Activated CD8-positive, alpha-beta memory T cell treated with anti-CD3 and anti-CD28 coated beads, Interleukin-2, amount 50 U/mL, for 4 hours (primary cell): Measurements from ENCODE around the gene ADGRF1.
"Not testable (repeated sequence)": the region's sequence is repeated elsewhere in the genome, so short reads cannot be mapped to it uniquely, and the experiment has no call there.

Experiments used
- DNase-seq: peaks from one replicate; pipeline ENCODE4 v3.0.0-alpha.2; 2020

Gene ADGRF1

DNA sequence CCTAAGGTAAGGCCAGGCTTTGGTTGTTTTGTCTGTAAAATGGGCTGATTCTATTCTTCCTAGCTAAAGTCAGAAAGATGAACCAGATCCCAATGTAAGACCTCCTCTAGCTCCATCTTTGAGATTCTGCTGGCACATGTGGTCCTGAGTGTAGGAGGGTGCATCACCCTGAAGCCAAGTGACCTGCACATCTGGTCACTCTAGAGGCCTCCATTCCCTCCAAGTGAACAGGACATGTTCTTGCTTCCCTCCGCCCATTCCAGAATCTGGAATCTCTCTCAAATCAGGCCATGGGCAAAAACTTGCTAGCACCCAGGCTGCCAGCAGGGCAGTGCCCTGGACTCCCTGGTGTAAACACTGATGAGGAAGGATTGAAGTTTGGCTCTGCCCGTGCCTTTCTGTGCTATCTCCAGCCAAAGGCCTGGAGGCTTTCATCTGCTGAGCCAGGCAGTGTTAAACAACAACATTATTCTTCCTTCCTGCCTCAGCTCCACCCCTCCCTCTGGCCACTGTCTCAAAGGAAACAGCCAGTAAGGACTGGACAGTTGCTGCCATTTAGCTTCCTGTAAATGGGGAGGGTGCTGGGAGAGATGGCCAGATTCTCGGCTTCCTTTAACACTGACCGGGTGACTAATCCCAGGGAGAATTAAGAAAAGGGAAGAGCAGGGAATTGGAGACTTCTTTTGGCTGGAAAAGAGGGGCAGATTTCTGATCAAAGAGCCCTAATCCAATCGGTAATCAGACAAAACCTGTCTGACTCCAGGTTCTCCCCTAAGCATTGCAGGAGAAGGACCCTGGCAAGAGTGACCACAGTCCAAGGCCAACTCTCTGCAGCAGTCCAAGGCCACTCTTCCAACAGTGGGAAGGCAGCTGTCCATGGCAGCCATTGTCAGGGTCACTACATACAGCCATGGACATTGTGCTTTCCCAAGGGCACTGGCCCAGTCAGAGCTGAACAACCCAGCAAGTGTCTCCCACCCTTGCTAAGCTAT is 19.5 kb upstream of the ADGRF1 start:
- DNase-seq = no peak

DNA sequence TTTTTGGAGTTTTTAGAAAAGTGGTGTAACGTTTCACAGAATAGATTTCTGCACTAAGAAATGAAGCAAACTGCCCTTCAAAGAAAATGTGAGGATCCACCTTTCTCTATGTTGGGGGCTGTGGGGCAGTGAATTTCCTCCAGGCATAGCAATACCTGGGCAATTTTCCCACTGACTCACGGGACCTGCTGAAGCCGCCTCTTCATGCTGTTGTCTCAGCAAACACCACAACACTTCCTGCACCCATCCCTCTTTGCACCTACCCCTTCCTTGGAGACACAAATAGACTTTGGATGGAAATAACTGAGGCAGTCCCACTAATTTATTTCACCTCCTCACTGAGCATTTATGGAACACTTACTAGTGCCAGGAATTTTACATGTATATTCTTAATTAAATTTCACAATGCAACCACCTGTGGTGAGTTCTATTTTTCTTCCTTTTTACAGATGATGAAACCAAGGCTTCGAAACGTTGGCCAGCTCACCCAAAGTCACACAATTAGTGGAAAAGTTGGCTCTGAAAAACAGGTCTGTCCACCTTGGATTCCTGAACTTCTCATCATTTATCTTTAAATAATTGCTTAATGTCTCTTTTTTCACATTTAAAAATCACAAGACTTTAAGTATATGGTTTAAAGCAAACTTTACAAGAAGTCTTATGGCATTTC is 17.2 kb upstream of the ADGRF1 start:
- no peak for DNase-seq

DNA sequence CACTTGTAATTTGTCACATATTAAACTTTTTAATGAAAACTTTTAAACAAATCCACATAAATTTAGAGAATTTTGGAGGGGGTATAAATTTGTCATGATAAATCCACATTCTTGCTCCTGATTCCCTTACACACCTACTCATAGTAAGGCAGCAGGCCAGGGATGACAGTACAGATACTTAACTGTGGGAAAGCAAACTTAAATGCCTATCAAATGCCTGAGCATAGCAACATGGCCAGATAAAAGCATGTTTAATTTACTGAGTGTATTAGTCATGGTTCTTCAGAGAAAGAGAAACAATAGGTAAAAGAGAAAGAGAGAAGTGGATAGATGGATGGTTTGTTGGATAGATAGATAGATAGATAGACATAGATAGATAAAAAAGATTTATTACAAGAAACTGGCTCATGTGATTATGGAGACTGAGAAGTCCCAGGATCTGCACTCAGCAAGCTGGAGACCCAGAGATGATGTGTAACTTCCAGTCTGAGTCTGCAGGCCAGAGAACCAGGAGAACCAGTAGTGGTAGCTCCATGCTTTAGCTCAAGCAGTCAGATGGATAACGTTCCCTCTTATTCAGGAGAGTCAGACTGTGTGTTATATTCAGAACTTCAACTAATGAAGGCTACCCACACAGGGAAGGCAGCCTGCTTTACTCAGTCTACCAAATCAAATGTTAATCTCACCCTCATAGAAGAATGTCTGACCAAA is 15.9 kb upstream of the ADGRF1 start:
- no peak for DNase-seq

DNA sequence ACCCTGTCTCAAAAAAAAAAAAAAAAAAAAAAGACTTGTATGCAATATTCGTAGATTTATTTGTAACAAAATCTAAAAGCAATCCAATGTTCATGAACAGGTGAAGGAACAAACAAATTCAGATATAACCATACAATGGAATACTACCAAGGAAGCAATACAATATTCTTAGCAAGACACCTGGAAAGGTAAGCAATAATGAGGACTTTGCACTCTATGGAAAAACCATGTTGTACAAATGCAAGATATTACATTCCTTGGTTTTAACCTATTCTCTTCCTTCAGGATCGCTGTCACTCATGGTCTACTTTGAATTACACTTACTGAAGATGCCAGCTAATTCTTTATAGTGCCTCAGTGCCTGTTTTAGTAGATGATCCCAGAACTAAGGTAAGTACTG is 14.7 kb upstream of the ADGRF1 start:
- no peak for DNase-seq

DNA sequence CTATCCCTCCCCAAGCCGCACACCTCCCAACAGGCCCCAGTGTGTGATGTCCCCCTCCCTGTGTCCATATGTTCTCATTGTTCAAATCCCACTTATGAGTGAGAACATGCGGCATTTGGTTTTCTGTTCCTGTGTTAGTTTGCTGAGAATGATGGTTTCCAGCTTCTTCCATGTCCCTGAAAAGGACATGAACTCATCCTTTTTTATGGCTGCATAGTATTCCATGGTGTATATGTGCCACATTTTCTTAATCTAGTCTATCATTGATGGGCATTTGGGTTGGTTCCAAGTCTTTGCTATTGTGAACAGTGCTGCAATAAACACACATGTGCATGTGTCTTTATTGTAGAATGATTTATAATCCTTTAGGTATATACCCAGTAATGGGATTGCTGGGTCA is 12.2 kb upstream of the ADGRF1 start:
- DNase-seq = not testable (repeated sequence)

DNA sequence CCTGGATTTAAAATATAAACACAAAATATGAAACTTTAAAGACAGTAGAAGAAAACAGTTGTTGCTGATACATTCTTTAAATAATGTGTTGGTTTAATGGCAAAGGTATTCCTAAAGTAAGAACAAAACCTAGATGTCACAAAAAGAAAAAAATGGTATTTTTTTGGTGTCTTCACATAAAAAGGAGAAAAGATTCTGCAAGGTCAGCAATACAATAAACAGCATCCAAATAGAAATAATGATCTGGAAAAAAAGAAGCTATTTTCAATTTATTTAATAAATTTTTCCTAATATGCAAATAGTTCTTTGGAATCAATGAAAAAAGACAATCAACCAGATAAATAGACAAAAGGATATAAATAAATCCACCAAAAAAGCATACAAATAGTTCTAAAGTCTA is 6.5 kb upstream of the ADGRF1 start:
- DNase-seq = no peak

DNA sequence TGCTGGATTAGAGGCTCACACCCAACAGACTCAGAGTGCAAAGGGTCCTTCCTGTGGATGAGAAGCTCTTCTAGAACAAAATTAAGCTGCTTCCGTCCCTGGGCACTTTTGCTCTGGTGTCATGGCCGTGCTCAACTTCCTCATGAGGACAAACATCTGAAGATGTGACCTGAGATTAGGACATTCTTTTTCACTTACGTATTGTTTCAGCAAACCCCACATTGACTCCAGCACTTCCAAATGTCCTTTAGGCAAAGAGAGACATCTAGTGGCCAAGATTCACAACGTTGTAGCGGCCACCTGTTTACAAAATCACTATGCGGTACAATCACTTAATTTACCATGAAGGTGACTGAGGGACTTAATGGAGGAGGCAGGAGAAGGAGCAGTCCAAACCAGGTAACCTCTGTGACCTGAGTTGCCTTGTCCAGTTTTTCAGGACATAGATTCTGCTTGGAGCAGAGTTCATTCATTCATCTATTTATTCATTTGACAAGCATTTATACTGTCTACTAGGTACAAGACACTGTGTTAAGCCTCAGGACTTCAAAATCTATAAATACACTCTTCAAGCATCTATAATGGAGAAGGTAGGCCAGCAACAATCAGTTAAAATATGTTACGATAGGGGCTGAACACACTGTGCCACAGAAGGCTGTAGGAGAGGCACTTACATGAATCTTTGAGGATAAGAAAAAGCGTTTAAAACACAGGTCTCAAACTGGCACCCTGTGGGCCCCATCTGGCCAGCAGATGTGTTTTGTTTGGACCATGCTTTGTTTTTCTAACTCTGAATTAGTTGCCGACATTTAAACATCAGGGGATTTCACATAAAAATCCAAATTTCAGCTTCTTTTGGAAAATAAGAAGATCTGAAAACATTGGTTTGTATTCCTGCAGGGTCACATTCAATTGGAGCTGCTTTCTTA is 5.6 kb upstream of the ADGRF1 start:
- DNase-seq = no peak

DNA sequence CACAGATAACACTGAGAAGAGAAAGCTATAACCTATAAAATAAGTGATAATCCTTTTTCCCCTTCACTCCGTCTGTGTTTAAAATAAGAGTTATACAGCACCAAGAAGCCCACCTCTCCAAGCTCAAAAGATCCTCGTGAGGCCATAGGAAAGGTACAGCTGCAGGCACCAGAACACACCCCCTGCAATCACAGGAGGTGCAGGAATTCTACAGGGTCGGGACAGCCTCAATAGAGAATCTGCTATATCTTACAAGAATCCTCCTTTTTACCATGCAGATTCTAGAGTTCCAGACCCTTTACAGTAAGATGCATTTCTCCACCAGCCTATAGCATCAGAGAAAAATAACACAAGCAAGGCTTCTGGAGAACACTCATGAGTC is 5.0 kb upstream of the ADGRF1 start:
- DNase-seq = no peak

DNA sequence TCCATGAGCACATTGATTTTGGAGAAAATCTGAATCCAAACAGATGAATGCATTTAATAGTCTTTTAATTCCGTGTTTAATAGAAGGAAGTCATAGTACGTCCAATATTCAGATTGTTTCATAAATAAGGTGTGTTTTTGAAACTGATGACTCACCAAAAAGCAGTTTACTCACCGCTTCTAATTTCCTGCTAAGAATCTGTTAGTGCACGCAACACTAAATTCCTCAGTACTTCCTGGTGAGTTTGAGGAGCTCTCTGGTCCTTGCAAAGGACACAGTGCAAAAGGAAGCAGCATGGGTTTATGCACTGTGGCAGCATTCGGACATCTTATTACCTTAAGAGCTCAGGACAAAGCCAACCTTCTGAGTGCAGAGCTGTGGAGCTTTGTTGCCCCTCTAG is 2.3 kb upstream of the ADGRF1 start:
- no peak for DNase-seq

DNA sequence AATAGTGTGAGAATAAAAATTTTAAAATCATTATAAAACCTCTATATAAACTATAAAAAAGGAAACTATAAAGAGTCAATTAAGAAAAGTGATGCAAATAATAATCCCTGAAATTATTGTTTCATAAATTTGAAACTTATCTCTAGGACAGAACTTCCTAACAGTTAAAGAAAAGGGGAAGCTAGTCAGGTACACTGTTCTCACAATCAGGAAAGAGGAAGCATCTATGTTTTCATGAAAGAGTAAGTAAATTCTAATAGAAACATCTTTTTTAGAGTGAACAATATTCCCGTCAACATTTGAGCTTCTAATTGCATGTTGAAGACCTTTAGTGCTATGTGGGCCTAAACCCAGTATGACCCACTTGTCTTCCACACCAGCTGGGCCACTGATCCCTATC is 1.2 kb upstream of the ADGRF1 start:
- no peak for DNase-seq

DNA sequence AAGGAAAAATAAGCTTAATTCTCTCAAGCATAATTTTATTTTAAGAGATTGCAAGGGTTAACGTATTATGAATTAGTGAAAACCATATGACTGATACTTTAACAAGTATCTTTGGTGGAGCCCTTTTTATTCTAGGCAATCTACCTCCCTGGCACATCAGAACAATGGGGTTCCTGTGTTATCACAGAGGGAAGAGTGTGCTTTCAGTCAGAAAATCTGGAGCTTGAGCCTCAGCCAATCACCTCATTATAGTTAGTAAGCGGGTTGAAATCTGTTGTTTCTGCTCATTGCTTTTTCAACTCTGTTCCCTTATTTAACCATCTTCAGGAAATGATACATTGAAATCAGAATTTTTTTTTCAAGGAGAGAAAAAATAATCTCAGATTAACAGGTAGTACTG is 391 bp downstream of the ADGRF1 start:
- DNase-seq = no peak

DNA sequence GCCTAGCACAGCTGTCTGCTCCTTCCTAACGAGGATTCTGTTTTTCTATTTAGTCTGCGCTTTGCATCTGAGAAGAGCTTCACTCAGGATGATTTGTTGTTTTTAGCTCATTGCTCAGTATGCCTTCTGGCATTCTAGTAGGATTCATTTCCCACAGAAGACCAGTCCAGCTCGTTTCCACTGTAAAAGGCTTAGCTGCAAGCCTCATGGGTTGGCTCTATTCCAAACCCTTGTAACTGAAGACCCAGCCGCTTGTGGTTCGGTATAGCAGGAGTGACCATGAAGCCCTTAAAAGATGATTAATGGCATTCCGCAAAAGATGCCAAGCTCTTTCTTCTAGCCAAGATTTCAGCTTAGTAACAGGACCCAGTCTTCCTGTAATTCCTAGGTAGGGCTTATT is 7.2 kb downstream of the ADGRF1 start:
- no peak for DNase-seq

DNA sequence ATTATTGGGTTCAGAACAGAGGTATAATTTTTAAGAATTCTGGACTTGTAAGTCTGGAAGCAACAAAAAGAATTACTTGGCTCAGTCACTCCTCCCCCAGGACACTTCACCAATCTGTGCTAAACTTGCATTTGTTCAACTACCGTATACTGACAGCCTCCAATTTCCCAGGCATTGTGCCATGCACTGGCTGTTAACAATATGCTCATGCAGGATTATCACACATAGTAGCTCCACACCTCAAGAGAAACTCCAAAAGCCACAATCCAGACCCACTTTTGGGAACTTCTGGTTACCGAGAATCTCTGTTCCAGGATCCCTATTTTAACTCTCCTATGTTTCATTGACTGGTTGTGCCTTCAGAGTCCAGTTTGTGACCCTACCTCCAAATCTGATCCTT is 7.7 kb downstream of the ADGRF1 start:
- no peak for DNase-seq

DNA sequence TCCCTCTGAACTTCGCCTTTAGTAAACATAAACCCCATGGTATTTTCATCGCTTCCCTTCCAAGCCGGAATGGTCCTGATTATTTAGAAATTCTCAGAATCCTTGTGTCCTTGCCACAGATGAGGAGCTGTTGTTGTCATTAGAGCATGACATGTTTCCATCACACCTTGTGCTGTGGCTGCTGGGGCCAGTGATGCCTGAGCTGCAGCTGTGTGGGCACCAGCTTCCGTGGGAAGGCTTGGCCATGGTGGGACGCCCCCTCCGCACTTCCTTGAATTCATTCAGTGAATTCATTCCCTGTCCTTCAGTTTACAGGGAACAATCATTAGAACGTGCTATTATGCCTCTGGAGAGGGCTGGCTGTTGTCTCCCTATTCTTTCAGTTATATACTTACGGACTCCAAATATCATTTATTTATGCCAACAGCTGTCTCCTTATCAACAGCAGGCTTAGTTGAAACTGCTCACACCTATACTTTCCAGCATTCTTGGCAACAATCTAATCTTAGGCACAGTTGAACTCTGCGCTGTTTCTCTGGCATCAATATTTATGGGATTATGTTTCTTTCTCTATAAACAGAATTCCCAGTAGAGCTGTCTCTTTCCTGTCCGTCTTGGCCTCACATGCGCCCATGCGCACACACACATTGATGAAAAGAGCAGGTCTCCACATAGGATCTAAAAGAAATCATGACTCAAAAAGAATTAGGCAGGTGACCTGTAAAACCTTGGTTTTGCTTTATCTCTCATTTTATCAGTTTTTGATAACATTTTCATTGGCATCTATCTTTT is 9.0 kb downstream of the ADGRF1 start:
- no peak for DNase-seq

DNA sequence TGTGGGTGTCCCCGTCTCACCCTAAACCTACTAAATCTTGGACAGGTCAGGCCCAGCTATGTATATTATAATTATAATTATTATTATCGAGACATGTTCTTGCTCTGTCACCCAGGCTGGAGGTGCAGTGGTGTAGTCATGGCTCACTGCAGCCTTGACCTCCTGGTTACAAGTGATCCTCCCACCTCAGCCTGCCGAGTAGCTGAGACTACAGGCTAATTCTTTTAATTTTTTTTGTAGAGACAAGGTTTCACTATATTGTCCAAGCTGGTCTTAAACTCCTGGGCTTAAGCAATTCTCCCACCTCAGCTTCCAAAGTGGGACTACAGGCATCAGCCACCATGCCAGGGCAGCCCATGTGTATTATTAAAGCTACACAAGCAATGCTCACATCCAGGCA is 10.5 kb downstream of the ADGRF1 start:
- DNase-seq = no peak

DNA sequence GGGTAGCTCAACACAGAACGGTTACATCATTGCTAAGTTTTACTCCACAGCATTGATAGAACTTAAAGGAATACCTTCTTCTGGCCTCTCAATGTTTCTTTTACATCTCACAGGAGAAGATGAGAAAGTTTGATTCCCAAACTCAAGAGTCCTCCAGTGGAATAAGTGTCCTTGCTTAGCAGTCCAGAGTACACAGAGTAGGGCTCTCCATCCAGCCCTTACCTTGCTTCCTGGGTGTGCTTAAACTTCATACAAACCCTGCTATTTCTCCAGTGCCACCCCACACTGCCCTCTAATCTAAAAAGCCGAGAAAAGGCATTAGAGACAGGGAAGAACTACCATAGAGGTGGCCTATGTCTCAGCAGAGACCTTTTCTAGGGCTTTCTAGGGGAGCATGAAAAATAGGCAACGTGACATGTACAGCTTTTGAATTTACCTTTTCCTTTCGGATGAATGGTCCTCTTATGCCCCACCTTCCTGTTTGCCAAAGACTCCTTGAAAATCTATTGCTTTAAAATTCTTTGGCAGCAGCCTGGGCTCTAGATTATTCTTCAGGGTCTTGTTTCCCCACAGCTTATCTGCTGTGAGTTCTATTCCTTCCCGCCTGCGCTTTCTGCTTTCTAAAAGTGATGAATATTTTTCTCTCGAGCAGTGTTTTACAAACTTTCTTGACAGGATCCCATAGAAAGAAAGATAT is 12.1 kb downstream of the ADGRF1 start:
- no peak for DNase-seq

DNA sequence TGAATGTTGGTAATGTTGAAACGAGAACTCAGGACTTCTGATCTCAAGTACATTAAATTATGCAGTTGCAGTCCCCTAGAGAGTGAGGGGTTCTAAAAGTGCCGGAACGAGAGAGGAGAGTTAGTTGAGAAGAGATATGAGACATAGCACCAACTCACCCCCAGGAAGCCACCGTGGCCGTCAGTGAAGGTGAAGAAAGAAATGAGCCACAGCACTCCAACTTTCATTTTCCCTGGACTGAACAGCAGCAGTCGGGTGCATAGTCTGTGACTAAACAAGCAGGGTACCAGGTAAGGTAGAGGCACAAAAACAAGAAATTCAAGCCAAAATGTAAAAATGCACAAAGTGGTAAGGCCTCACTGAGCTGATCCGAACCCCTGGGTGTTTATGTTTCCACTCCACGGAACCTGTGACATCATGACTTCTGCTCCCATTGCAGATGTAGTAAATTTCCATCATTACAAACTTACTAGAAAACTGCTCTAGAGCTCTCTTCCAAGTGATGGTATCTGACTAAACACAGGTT is 13.2 kb downstream of the ADGRF1 start:
- no peak for DNase-seq

DNA sequence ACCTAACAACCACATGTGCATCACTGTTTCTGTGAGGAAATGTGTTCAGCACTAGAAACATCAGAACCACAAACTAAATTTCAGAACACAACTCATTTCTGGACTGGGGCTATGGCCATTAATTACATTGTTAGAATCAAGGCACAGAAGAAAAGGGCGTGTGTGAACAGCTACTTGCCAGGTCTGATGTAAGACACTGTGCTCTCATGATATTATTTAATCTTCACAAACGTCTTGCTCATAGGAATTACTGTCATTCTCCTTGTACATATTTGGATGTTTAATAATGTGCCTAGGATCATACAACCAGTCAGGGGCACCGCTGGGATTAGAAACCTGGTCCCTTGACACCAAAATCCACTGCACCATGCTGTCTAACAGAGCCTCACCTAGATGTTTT is 14.8 kb downstream of the ADGRF1 start:
- no peak for DNase-seq

DNA sequence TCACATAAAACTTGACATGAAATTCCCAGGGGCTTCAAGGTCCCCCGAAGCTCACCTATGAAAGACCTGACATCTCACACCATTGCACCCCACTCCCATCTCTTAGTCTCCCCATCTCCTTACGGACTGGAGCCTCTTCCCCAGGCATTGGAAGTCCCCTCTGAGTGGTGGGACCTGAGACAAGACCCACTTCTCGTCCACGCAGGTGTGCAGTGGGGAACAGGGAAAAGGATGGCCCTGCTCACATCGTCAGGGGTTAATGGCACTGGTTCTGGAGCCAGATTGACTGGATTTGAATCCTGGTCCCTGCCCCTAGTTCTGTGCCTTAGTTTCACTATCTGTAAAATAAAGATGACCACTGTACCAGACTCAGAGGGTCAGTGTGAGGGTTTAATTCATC is 15.5 kb downstream of the ADGRF1 start:
- no peak for DNase-seq

DNA sequence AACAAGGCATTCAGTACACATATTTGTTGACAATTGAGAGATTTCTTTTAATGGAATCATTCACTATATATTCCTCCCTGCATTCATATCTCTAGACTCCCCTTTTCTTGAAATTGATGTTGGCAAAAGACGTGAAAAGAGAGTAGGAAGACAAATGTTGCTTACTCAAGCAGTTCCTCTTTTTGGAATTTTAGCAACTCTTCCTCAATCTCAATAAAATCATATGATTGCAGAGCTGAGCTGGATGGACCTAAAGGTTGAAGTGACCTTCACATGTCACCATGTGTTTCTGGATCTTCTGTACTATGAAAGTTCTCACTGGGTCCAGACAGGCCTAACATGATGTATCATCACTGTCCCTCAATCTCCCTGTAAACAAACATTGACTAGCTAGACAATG is 18.6 kb downstream of the ADGRF1 start:
- DNase-seq = no peak

DNA sequence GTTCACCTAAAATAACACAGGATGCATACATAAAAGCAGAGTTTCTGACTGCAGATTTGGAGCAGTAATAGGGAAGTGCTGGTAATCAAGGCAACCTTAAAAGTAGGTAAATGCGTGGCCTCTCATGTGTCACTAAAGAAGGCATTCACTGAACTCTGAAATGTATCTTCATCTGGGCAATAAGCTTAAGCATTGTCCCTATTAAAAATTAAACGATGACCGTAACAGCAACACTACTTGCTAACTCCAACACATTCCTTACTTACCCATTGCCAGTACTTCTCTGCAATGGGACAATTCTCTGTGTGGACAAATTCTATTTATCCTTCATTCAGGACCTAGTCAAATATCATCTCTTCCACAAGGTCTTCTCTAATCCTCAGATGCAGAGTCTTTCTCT is 19.9 kb downstream of the ADGRF1 start:
- no peak for DNase-seq
